Measurements from ENCODE around the gene DENND6B. TPM values are rescaled to one million over a fixed set of nuclear protein-coding genes. Genes with fewer than 3 reads are reported as not detected.

Gene DENND6B
- total RNA-seq, 6 experiments from 2014 or later, result 1.4 to 2.5 (median 1.9) TPM

DNA sequence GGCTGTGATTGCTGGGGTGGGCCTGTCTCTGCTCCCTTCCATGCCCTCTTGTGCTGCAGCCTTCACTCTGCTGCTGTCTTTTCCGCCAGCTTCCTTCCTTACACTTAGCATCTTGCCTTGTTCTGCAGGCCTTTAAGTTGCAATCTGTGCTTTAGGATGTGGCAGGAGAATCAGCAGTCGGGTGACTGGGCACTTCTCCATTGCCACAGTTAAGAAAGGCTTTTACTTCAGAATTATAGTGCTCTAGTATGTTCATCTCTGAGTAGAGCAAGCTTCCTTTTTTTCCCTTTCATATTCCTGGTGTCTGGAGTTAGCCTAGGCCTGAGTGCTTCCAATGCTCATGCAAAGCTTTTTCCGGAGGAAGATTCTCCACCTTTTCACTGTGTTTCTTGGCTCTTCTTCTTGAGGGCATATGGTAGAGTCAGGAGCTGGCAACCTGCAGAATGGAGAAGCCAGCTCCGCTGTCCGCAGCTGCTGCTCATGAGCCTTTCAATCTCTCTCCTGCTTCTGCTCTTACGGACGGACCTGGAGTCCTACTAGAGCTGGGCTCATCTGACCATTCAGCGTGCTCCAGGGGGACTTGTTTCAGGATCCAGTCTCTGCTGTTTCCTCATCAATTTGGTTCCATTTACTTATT is 36.5 kb upstream of the DENND6B start:
- no peaks in the 10 kb centered on the region; the same call in none of the 2 replicates for H3K27me3 Mint-ChIP-seq (ENCODE audit: insufficient read depth)
- TF ChIP-seq, protein P1, sequence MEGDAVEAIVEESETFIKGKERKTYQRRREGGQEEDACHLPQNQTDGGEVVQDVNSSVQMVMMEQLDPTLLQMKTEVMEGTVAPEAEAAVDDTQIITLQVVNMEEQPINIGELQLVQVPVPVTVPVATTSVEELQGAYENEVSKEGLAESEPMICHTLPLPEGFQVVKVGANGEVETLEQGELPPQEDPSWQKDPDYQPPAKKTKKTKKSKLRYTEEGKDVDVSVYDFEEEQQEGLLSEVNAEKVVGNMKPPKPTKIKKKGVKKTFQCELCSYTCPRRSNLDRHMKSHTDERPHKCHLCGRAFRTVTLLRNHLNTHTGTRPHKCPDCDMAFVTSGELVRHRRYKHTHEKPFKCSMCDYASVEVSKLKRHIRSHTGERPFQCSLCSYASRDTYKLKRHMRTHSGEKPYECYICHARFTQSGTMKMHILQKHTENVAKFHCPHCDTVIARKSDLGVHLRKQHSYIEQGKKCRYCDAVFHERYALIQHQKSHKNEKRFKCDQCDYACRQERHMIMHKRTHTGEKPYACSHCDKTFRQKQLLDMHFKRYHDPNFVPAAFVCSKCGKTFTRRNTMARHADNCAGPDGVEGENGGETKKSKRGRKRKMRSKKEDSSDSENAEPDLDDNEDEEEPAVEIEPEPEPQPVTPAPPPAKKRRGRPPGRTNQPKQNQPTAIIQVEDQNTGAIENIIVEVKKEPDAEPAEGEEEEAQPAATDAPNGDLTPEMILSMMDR (IDR thresholded peaks at IDR 0.05), result no peak
- H3K4me3 Mint-ChIP-seq, result no peak overlapping the region
- no peak for DNase-seq
- peaks cover 46% of the 10 kb centered on the region for H3K4me1 Mint-ChIP-seq (ENCODE audit: low read depth)
- H3K27ac Mint-ChIP-seq, result no peak overlapping the region; the same call in 1 of the 2 replicates
- H3K36me3 Mint-ChIP-seq (ENCODE audit: low read depth), result peaks cover 16% of the 10 kb centered on the region
- H3K9me3 Mint-ChIP-seq, result peaks cover 5% of the 10 kb centered on the region; the same call in 1 of the 2 replicates

DNA sequence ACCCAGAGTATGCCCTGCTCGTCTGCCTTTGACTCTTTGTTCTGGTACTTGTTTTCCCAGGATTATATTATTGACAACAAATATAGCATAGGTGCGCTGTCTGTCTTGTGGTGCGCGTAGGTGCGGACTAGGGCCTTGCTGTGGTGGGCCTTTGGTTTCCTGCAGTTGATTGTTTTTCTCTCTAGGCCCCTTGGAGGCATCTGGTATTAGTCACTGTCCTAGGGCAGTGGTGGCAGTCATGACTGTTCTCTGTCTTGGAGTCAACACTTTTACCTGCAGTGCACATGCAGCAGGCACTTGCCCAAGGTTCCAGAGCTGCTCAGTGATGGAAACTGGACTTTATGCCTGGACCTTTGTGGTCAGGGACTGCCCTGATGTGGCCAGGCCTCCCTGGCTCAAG is 34.9 kb upstream of the DENND6B start:
- Mint-ChIP-seq H3K27me3 (ENCODE audit: insufficient read depth) (no peaks in the 10 kb centered on the region; the same call in none of the 2 replicates), H3K27ac (no peak overlapping the region), H3K36me3 (ENCODE audit: low read depth) (peaks cover 16% of the 10 kb centered on the region), H3K9me3 (peaks cover 5% of the 10 kb centered on the region; the same call in 1 of the 2 replicates), H3K4me1 (ENCODE audit: low read depth) (peaks cover 39% of the 10 kb centered on the region), H3K4me3 (no peak overlapping the region)
- DNase-seq, result no peak
- TF ChIP-seq, protein P1 (IDR thresholded peaks at IDR 0.05), result no peak

DNA sequence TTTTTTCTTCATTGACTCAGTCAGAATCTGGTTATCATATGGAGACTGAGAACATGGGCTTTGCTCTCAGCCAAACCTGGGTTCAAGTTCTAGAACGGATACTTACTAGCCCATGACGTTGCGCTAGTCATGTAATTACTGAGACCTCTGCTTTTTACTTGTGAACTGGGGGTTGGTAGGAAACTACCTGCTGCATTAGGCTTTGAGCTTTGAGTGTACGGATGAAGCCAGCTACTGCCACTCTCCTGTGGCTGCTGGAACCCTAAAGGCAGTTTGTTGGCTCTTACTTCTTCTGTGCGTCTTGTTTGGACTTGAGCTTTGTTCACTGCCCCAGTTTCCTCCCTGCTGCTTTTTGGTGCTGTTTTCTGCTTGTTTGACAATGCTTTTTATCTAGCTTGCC is 34.4 kb upstream of the DENND6B start:
- no peak for DNase-seq
- TF ChIP-seq, protein P1 (IDR thresholded peaks at IDR 0.05), result no peak
- H3K27ac Mint-ChIP-seq, result 0 out of 2 replicates have a peak overlapping the region, but pooled peaks have one; percentile 4
- peaks cover 5% of the 10 kb centered on the region; the same call in 1 of the 2 replicates for H3K9me3 Mint-ChIP-seq
- H3K4me1 Mint-ChIP-seq (ENCODE audit: low read depth), result peaks cover 34% of the 10 kb centered on the region
- H3K27me3 Mint-ChIP-seq (ENCODE audit: insufficient read depth), result no peaks in the 10 kb centered on the region; the same call in none of the 2 replicates
- peaks cover 16% of the 10 kb centered on the region for H3K36me3 Mint-ChIP-seq (ENCODE audit: low read depth)
- H3K4me3 Mint-ChIP-seq, result no peak overlapping the region

GRCh38 chr22:50360578-50360977 is 33.8 kb upstream of the DENND6B start:
- TF ChIP-seq, protein P1 (IDR thresholded peaks at IDR 0.05), result no peak
- Mint-ChIP-seq H3K4me1 (ENCODE audit: low read depth) (peaks cover 28% of the 10 kb centered on the region), H3K27ac (no peak overlapping the region), H3K27me3 (ENCODE audit: insufficient read depth) (peaks cover under 1% of the 10 kb centered on the region), H3K4me3 (no peak overlapping the region), H3K9me3 (peaks cover 5% of the 10 kb centered on the region; the same call in 1 of the 2 replicates), H3K36me3 (ENCODE audit: low read depth) (peaks cover 16% of the 10 kb centered on the region)
- no peak for DNase-seq

GRCh38 chr22:50357756-50358155 is 30.9 kb upstream of the DENND6B start:
- Mint-ChIP-seq H3K27me3 (ENCODE audit: insufficient read depth) (peaks cover 2% of the 10 kb centered on the region), H3K36me3 (ENCODE audit: low read depth) (peaks cover 16% of the 10 kb centered on the region; the same call in 1 of the 2 replicates), H3K27ac (no peak overlapping the region)

More at GRCh38 chr22:50357756-50358155, 30.9 kb upstream of the DENND6B start:
- DNase-seq, result no peak
- Mint-ChIP-seq H3K9me3 (no peaks in the 10 kb centered on the region), H3K4me3 (no peak overlapping the region), H3K4me1 (ENCODE audit: low read depth) (peaks cover 15% of the 10 kb centered on the region)
- TF ChIP-seq, protein P1 (IDR thresholded peaks at IDR 0.05), result no peak

Data from HFFc6 (cell line).